ENCODE results near the gene IFFO2. TPM values are rescaled to one million over a fixed set of nuclear protein-coding genes. Genes with fewer than 3 reads are reported as not detected.

IFFO2 gene
- total and polyA plus RNA-seq, 2 donors (not counting 3 experiments of a cell fraction or from before 2014, with no cell fraction given) = 31.1 to 31.3 TPM

DNA sequence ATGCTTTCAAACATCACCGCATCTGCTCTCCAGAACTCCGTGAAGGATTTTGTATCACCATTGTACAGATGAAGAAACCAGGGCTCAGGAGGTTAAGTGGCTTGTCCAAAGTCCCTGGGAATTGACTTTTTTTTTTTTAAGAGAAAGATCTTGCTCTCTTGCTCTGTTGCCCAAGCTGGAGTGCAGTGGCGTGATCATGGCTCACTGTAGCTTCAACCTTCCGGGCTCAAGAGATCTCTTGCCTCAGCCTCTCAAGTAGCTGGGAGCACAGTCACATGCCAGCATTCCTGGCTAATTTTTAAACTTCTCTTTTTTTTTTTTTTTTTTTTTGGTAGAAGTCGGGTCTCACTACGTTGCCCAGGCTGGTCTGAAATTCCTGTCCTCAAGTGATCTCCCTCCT lies 90.2 kb downstream of the IFFO2 start:
- H3K4me2 ChIP-seq (ENCODE audit: insufficient read depth, low read length) = no peak overlapping the region
- no peak for FAIRE-seq
- dilution Hi-C loops (cut with MboI; ENCODE audit: extremely low pct_ligation_motif_present, low sequenced_read_pairs) = no loop called here

More for the DNA sequence above, 90.2 kb downstream of the IFFO2 start:
- CTCF ChIA-PET = interaction anchor here (1.5 kb wide), 1 partner anchor 9 kb away, joined by 5 read pairs; no protein-coding TSS in a partner anchor
- no peaks in the 10 kb centered on the region for H3K36me3 ChIP-seq (ENCODE audit: control insufficient read depth in 2 of 2, extremely low read depth in 1 of 2, insufficient read depth in 2 of 2, low read length in 2 of 2)
- no peaks in the 10 kb centered on the region for H3K79me2 ChIP-seq (ENCODE audit: control insufficient read depth, insufficient read depth, low read length)
- H3K9ac ChIP-seq (replicated peaks; ENCODE audit: extremely low read depth, insufficient read depth, low read length) = no peak overlapping the region
- POLR2A ChIA-PET = no interaction called here
- H4K20me1 ChIP-seq (replicated peaks; ENCODE audit: control insufficient read depth, extremely low read depth, insufficient read depth, low read length) = no peaks in the 10 kb centered on the region
- peaks cover 0 to 3% of the 10 kb centered on the region in 2 experiments for H3K27me3 ChIP-seq (ENCODE audit: control insufficient read depth in 2 of 2, insufficient read depth in 2 of 2, low read length in 2 of 2)
- H3K4me1 ChIP-seq (ENCODE audit: control insufficient read depth, extremely low read depth, insufficient read depth, low read length) = no peaks in the 10 kb centered on the region
- no TSS peak for BruUV-seq (replicated peaks)
- no peaks in the 10 kb centered on the region for H3K9me3 ChIP-seq (replicated peaks; ENCODE audit: control insufficient read depth, insufficient read depth, low read length)
- no peak overlapping the region for H3K4me3 ChIP-seq (replicated peaks in 1 of 3; ENCODE audit: insufficient read depth in 1 of 3, low read depth in 1 of 3, low read length in 3 of 3)
- DNase-seq (ENCODE audit: low read depth, low spot score) = no peak
- no peaks in the 10 kb centered on the region for H3K9me1 ChIP-seq (replicated peaks; ENCODE audit: control insufficient read depth, extremely low read depth, insufficient read depth, low read length)
- intact Hi-C loops (cut with micrococcal nuclease) = no loop called here
- TF ChIP-seq MYC (IDR thresholded peaks at IDR 0.05; ENCODE audit: low read depth, low read length) = no peak
- no peak for TF ChIP-seq POLR2AphosphoS5 (IDR thresholded peaks at IDR 0.05; ENCODE audit: insufficient read depth, low read depth, low read length)
- TF ChIP-seq EZH2 (IDR thresholded peaks at IDR 0.05; ENCODE audit: borderline replicate concordance, low read depth, low read length, severe bottlenecking) = no peak
- TF ChIP-seq, protein P1, sequence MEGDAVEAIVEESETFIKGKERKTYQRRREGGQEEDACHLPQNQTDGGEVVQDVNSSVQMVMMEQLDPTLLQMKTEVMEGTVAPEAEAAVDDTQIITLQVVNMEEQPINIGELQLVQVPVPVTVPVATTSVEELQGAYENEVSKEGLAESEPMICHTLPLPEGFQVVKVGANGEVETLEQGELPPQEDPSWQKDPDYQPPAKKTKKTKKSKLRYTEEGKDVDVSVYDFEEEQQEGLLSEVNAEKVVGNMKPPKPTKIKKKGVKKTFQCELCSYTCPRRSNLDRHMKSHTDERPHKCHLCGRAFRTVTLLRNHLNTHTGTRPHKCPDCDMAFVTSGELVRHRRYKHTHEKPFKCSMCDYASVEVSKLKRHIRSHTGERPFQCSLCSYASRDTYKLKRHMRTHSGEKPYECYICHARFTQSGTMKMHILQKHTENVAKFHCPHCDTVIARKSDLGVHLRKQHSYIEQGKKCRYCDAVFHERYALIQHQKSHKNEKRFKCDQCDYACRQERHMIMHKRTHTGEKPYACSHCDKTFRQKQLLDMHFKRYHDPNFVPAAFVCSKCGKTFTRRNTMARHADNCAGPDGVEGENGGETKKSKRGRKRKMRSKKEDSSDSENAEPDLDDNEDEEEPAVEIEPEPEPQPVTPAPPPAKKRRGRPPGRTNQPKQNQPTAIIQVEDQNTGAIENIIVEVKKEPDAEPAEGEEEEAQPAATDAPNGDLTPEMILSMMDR (IDR thresholded peaks at IDR 0.05; ENCODE audit: extremely low read depth in 1 of 2, insufficient read depth in 1 of 2, low read depth in 1 of 2, low read length in 2 of 2) = no peak
- no peak for TF ChIP-seq POLR2A (IDR thresholded peaks at IDR 0.05; ENCODE audit: low read depth, low read length)
- no peak for TF ChIP-seq GATA2 (IDR thresholded peaks at IDR 0.05; ENCODE audit: insufficient read depth, insufficient read length, low read depth, low read length)
- TF ChIP-seq JUN (IDR thresholded peaks at IDR 0.05; ENCODE audit: borderline replicate concordance, insufficient read depth, insufficient read length, low read depth) = no peak
- TF ChIP-seq, protein P2, sequence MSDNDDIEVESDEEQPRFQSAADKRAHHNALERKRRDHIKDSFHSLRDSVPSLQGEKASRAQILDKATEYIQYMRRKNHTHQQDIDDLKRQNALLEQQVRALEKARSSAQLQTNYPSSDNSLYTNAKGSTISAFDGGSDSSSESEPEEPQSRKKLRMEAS (IDR thresholded peaks at IDR 0.05; ENCODE audit: insufficient read depth, insufficient read length) = no peak
- TF ChIP-seq FOS (IDR thresholded peaks at IDR 0.05; ENCODE audit: borderline replicate concordance, insufficient read depth, low read length) = no peak
- no peak overlapping the region for H3K27ac ChIP-seq (ENCODE audit: insufficient read depth, low read depth, low read length)
- no peak overlapping the region for H2AFZ ChIP-seq (ENCODE audit: low read depth, low read length)
